ENCODE results near the gene RNF150. TPM values are rescaled to one million over a fixed set of nuclear protein-coding genes. Genes with fewer than 3 reads are reported as not detected.

RNF150 gene
- total RNA-seq, 1 experiment from 2014 or later = 2.7 TPM

- TF ChIP-seq CTCF (conservative IDR thresholded peaks at IDR 0.05; ENCODE audit: low read depth, low read length) (peak; percentile 86), EZH2 (IDR thresholded peaks at IDR 0.05; ENCODE audit: borderline replicate concordance, low read depth, low read length, poor library complexity, severe bottlenecking) (no peak)
- Histone ChIP-seq H3K36me3 (ENCODE audit: insufficient read depth, low read length, poor library complexity, severe bottlenecking) (no peaks in the 10 kb centered on the region), H3K4me3 (ENCODE audit: low read depth, low read length, poor library complexity, severe bottlenecking) (no peak overlapping the region), H3K27ac (ENCODE audit: low read depth, low read length, poor library complexity, severe bottlenecking) (no peak overlapping the region), H3K9me3 (ENCODE audit: low read depth, low read length, poor library complexity, severe bottlenecking) (no peaks in the 10 kb centered on the region), H3K4me1 (ENCODE audit: insufficient read depth, low read length, poor library complexity, severe bottlenecking) (peaks cover 5% of the 10 kb centered on the region), H3K27me3 (replicated peaks; ENCODE audit: insufficient read depth, low read depth, low read length, poor library complexity) (no peaks in the 10 kb centered on the region)
- peak; percentile 77 for DNase-seq (ENCODE audit: low spot score)
- intact Hi-C loops (cut with micrococcal nuclease; ENCODE audit: unreplicated experiment) = loop anchor here (1.0 kb wide), 2 partner anchors 23 to 272 kb away; partner anchors contain the start of gene RNF150
- CTCF ChIA-PET = interaction anchor here (2.4 kb wide), 1 partner anchor 272 kb away, joined by 7 read pairs; the partner anchor contains the start of gene RNF150
- BruUV-seq (replicated peaks) = no TSS peak
- POLR2A ChIA-PET (ENCODE audit: low non-redundant PET) = interaction anchor here (0.7 kb wide), 1 partner anchor 876 kb away, joined by 3 read pairs; no protein-coding TSS in a partner anchor
Measured at GRCh38 chr4:140861359-140862176, 271.7 kb downstream of the RNF150 start.

GRCh38 chr4:140858897-140859296 is 274.4 kb downstream of the RNF150 start:
- H3K4me3 ChIP-seq (ENCODE audit: low read depth, low read length, poor library complexity, severe bottlenecking) = no peak overlapping the region
- peaks cover 9% of the 10 kb centered on the region for H3K4me1 ChIP-seq (ENCODE audit: insufficient read depth, low read length, poor library complexity, severe bottlenecking)
- TF ChIP-seq EZH2 (IDR thresholded peaks at IDR 0.05; ENCODE audit: borderline replicate concordance, low read depth, low read length, poor library complexity, severe bottlenecking) = no peak
- TF ChIP-seq CTCF (conservative IDR thresholded peaks at IDR 0.05; ENCODE audit: low read depth, low read length) = no peak
- no peak for DNase-seq (ENCODE audit: low spot score)
- no peak overlapping the region for H3K27ac ChIP-seq (ENCODE audit: low read depth, low read length, poor library complexity, severe bottlenecking)
- no TSS peak for BruUV-seq (replicated peaks)
- no peaks in the 10 kb centered on the region for H3K27me3 ChIP-seq (replicated peaks; ENCODE audit: insufficient read depth, low read depth, low read length, poor library complexity)
- POLR2A ChIA-PET (ENCODE audit: low non-redundant PET) = no interaction called here
- no peaks in the 10 kb centered on the region for H3K9me3 ChIP-seq (ENCODE audit: low read depth, low read length, poor library complexity, severe bottlenecking)
- no peaks in the 10 kb centered on the region for H3K36me3 ChIP-seq (ENCODE audit: insufficient read depth, low read length, poor library complexity, severe bottlenecking)
- CTCF ChIA-PET = interaction anchor here (0.7 to 2.4 kb wide), 2 partner anchors 14 to 275 kb away, joined by 3 to 7 read pairs; partner anchors contain the start of gene RNF150
- intact Hi-C loops (cut with micrococcal nuclease; ENCODE audit: unreplicated experiment) = loop anchor here (10.0 kb wide), 1 partner anchor 224 kb away; no protein-coding TSS in a partner anchor

- TF ChIP-seq EZH2 (IDR thresholded peaks at IDR 0.05; ENCODE audit: borderline replicate concordance, low read depth, low read length, poor library complexity, severe bottlenecking) = no peak
- TF ChIP-seq CTCF (conservative IDR thresholded peaks at IDR 0.05; ENCODE audit: low read depth, low read length) = no peak
- no peaks in the 10 kb centered on the region for H3K27me3 ChIP-seq (replicated peaks; ENCODE audit: insufficient read depth, low read depth, low read length, poor library complexity)
- H3K27ac ChIP-seq (ENCODE audit: low read depth, low read length, poor library complexity, severe bottlenecking) = no peak overlapping the region
- H3K9me3 ChIP-seq (ENCODE audit: low read depth, low read length, poor library complexity, severe bottlenecking) = no peaks in the 10 kb centered on the region
- ChIA-PET CTCF (no interaction called here), POLR2A (ENCODE audit: low non-redundant PET) (no interaction called here)
- no peaks in the 10 kb centered on the region for H3K36me3 ChIP-seq (ENCODE audit: insufficient read depth, low read length, poor library complexity, severe bottlenecking)
- no TSS peak for BruUV-seq (replicated peaks)
- intact Hi-C loops (cut with micrococcal nuclease; ENCODE audit: unreplicated experiment) = loop anchor here (10.0 kb wide), 1 partner anchor 222 kb away; no protein-coding TSS in a partner anchor
- DNase-seq (ENCODE audit: low spot score) = peak; percentile 20
- H3K4me1 ChIP-seq (ENCODE audit: insufficient read depth, low read length, poor library complexity, severe bottlenecking) = peaks cover 9% of the 10 kb centered on the region
- H3K4me3 ChIP-seq (ENCODE audit: low read depth, low read length, poor library complexity, severe bottlenecking) = no peak overlapping the region
Measured at GRCh38 chr4:140857111-140857510, 276.2 kb downstream of the RNF150 start.

All from A673 (cell line).